ENCODE measurements around the gene CSRP1.
"Not testable (repeated sequence)": the region's sequence is repeated elsewhere in the genome, so short reads cannot be mapped to it uniquely, and the experiment has no call there.

Gene CSRP1

DNA sequence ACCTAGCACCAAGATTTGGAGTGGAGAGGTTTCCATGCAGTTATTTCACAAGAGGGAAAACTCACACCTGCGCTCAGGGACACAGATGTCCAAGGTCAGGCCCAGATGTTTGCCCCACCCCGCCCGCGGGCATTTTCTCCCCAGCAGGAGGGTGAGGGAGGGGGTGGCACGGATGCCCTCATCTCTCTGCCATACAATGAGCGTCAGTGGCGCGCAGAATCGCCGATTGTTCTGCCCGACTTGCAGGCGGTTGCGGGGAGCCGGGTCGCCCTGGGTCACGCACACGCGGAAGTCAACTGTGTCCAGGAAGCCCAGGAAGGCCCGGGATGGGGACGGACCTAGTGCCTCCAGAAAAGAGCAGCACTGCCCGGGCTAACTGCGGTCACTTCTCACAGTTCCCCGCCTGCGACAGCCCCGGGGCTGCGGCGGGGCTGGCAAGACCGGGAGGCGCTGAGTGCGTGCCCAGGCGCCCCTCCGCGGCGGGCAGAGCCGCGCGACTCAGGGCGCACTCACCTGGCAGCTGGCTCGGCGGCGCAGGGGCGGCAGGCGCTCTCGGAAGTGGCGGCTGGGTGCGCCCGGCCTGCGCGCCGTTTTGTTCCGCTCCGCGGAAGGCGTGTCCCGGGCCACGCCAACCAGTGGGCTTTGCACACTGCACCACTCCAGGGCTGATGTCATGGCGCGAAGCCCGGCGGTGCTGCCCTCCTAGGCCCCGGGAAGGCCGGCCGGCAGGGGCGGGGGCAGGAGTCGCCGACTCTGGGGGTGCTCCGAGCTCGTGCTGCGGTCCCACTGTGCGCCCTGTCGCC is at the start of gene CSRP1:
CSRP1 (minus strand) TSS at position 567 of the 803 bp plus-strand sequence. CDS start 10,820 bp downstream, outside the sequence.
- DNase-seq (ENCODE audit: low spot score): peak; percentile 96

DNA sequence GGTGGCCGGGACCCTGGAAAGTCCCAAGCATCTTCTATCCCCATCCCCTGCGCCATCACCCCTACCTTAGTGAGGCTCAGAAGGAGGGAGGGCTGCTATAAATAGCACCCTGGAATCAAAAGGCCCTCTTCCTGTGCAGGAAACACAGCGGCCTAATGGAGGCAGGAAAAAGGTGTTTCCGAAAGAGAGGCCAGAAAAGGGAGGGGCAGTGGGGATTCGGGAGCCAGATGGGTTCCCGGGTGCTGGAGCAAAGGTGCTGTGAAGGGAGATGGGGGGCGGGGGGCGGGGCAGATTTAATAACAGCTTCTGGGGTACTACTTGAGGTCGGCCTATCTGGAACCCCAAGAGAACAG is 48.6 kb upstream of the CSRP1 start:
- DNase-seq (ENCODE audit: low spot score): no peak

DNA sequence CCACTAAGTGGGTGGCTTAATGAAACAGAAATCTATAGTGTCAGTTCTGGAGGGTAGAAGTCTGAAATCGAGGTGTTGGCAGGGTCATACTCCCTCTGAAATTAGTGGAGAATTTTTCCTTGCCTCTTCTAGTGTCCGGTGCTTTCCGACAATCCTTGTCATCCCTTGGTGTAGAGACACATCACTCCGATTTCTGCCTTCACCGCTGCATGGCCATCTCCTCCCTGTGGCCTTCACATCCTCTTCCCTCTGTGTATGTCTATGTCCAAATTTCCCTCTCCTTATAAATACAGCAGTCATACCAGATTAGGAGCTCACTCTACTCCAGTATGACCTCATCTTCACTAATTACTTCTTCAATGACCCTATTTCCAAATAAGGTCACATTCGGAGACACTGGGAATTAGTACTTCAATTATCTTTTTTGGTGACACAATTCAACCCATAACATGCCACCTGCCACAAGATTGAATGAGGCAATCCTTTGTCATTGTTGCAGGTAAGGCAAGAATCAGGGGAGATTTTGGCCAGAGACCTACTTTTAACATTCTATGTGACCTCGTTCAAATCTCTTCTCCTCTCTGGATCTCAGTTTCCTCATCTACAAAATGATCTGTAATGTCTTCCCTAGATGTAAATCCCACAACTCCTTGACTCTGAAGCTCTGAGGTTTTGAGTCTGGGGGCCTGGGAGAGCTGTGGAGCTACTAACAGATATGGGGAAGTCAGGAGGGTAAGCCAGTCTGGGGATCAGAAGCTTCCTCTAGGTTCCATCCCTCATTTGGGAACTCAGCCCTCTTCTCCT is 48.1 kb upstream of the CSRP1 start:
- no peak for DNase-seq (ENCODE audit: low spot score)

DNA sequence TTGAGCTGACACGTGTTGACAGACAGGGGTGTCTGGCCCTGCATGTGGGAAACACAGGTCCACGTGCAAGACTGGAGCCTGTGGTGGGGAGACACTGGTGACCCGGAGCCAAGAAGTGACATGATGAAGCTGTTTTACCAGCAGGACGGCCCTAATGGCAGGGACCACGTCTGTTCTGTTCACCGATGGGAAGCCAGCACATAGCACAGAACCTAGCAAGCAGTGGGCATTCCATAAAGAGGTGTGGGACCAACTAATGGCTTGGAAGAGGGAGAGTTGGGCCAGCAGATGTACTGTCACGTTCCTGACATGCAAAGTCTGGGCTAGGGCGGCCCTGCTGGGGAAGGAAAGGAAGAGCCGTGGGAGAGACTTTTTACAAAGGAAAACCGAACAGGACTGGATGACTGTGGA is 47.3 kb upstream of the CSRP1 start:
- peak; percentile 51 for DNase-seq (ENCODE audit: low spot score)

DNA sequence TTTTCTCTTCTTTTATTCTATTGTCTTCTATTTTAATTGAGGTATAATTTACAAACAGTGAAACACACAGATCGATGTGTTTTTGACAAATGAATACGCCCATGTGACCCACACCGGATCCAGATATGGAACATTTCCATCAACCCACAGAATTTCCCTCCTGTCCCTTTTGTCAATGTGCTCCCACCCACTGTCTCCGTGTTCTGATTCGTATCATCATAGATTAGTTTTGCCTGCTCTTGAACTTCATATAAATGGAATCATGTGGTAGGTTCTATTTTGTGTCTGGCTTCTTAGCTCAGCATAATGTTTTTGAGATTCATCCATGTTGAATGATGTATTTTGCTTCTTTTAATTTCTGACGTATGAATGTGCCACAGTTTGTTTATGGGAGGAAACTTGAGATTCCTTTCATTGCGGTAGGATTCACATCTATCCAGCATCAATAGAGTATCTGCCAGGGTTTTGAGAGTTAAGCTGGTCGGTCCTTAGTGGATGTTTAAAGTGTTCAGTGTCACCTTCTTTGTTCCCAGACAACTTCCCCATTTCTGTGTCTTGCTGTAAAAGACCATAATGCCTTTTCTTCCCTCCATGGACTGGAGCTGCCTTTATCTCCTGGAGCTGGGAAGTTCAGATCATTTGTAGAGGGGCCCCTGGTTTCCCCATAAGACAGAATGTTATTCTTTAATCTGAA is 46.7 kb upstream of the CSRP1 start:
- DNase-seq (ENCODE audit: low spot score): no peak

DNA sequence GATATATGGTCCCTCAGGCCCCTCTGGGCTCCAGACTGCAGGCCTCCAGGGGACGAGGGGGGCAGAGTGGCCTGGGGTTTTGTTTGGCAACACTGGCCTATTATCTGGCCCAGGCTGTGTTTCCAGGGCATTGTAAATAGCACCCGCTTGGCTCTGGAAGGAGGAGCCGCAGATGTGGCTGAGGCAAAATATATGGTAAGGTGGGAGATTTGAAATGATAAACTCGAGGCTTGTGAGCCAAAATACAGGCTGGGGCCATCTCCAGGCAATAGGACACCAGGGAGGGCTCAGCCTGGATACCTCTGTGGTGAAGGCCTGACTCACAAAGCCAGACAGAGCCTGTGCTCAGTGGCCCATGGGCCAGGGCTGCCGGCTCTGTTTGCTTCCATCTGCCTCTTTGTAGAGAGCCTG is 46.0 kb upstream of the CSRP1 start:
- DNase-seq (ENCODE audit: low spot score): peak; percentile 73

DNA sequence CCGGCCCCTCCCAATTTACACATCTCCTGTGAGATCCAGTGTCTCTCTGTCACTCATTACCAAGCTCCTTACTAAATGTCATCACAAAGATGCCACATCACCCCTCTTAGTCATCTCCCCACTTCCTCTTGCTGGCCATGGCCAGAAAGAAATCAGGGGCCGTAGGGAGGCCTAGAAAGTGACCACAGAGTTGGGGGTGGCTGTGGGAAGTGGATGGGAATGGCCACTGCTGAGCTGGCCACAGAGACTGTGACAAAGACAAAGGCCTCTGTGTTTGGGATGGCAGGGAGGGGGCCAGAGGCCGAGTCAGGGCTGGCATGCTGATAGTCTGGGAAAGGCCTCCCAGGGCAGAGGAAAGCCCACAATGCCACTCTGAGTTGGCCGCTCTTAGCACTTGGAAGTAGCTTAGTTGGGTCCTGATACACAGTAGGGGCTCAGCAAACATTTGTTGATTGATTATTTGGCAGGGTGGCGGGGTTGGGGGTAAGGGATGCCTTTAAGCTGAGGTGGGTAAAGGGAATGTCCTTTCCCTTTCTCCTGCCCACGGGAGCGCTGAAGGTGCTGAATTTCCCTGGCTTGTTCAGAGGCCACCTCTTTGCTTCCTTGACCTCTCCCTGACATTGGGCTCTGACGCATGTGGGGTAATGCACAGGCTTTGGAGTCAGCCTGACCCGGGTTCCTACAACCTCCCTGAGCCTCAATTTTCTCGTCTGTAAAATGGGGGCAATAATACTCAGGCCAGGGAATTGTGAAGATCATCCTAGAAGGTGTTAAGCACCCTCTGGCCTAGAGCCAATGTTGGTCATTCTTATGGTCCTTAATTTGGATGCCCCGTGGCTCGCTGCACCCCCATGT is 45.2 kb upstream of the CSRP1 start:
- DNase-seq (ENCODE audit: low spot score): peak; percentile 70

DNA sequence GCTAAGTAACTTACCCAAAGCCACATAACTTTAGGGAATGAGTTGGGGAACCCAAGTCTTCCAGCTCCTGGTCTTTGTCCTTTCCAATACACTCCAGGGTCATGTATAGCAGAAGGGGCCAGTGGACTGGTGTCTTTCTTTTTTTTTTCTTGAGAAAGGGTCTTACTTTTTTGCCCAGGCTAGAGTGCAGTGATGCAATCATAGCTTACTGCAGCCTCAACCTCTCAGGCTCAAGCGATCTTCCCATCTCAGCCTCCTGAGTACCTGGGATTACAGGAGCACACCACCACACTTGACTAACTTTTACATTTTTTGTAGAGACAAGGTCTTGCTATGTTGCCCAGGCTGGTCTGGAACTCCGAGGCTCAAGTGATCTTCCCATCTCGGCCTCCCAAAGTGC is 44.2 kb upstream of the CSRP1 start:
- no peak for DNase-seq (ENCODE audit: low spot score)

DNA sequence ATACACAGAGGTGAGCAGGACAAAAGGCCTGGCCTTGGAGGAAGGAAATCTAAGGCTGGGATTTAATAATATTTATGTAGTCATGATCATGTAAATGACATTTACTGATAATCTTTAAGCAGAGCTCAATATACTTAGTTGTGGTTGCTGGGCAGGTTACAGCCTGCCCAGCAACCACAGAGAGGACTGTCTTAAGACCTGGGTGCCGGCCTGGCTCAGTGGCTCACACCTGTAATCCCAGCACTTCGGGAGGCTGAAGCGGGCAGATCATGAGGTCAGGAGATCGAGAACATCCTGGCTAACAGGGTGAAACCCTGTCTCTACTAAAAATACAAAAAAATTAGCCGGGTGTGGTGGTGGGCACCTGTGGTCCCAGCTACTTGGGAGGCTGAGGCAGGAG is 42.6 kb upstream of the CSRP1 start:
- not testable (repeated sequence) for DNase-seq (ENCODE audit: low spot score)

DNA sequence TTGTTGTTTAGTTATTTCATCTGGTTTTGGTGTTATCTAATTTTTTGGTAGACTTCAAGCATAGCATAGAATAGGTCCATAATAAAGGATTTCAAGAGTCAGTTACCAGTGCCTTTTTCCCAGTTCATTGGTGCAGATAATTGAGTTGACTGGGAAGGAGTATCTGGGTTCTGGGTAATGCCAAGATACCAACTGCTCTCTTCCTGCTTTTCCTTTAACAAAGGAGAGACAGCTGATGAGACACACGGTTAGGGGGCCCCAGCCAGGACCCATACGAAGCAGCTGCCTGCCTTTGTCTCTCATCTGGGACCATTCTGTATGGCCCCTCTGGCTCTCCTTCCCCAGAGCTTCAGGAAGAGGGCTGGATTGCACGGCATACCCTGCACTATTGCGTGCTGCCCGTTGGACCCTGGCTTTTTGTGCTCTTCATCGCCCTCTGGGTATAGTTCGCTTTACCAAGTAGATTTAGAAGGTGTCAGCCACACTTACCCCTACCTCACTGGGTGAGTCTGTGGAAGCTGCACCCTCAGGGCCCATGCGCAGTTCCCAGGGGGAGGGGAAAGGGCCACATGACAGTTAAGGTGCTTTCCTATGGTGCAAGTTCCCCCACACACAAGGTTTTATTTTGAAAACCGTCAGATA is 39.0 kb upstream of the CSRP1 start:
- no peak for DNase-seq (ENCODE audit: low spot score)

DNA sequence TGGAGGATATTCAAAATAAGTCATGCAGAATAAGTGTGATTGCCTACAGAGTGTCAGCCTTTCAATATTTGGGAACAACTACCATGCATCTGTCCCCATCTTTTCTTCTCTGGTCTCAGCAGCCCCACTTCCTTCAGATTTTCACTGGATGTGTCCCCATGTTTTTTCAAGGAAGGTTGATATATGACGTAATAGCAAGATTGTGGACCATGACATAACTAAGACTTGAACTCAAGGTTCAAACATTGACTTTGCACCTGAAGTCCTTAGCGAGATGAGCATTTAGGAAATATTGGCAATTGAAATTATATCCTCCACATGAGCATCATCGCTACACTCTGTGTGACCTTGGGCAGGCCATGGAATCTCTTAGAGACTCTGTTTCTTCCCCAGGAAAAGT is 37.8 kb upstream of the CSRP1 start:
- DNase-seq (ENCODE audit: low spot score): no peak

DNA sequence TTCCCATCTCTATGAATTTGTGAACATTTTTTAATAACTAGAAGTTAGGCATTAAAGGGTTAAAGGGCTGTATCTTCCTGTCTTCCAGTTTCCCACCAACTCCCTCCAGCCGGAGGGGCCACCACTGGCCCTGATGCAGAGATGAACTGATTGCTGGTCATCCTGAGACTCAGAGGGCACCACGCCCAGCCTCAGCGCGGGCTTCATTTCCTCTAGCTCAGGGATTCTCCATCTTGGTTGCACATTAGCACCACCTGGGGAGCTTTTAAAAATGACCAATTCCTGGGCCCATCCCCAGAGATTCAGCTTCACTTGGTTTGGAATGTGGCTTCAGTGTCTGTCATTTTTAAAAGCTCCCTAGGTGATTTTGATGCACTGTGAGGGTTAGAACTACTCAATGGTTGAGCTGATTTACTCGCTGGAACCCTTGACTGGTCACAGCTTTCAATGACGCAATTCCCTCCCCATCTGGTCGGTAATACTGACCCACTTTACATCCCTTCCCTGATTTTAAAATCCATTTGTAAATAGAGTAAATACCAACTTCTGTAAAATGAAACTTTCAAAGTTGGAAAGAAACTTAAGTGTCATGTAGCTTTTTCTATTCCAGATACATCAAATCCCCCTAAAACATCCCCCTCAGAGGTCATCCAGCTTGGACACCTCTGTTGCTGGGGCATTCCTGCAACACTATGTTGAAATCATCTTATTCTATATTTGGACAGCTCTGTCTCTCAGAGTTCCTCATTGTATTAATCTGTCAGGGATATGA is 37.1 kb upstream of the CSRP1 start:
- DNase-seq (ENCODE audit: low spot score): no peak

DNA sequence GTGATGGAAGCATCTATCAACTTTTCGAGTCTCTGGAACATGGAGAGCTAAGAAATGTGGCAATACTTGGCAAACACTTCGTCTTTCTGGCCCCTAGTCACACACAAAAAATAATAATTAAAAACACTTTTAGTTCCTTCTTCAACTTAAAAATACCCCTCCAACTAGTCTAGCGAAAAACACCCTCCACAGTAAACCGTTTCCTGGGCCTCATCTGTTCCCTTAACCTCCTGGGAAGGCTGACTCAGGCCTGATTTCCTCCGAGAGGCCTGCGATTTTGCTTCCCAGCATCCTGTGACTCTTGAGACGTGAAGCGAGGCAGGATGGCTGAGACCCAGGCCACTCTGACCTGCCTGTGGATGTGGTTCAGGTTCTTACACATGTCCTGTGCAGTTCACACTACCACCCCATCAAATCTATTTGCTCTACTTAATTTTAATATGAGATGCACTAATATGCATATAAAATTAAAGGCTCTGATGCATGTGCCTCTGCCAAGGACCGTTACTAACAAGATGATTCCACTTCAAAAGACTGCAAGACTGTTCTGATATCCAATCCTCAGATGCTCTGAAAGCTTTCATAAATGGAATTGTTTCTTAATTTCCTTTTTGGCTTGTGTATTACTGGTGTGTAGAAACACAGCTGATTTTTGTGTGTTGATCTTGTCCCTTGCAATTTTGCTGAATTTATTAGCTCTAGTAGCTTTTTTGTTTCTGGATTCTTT is 35.5 kb upstream of the CSRP1 start:
- peak; percentile 56 for DNase-seq (ENCODE audit: low spot score)

DNA sequence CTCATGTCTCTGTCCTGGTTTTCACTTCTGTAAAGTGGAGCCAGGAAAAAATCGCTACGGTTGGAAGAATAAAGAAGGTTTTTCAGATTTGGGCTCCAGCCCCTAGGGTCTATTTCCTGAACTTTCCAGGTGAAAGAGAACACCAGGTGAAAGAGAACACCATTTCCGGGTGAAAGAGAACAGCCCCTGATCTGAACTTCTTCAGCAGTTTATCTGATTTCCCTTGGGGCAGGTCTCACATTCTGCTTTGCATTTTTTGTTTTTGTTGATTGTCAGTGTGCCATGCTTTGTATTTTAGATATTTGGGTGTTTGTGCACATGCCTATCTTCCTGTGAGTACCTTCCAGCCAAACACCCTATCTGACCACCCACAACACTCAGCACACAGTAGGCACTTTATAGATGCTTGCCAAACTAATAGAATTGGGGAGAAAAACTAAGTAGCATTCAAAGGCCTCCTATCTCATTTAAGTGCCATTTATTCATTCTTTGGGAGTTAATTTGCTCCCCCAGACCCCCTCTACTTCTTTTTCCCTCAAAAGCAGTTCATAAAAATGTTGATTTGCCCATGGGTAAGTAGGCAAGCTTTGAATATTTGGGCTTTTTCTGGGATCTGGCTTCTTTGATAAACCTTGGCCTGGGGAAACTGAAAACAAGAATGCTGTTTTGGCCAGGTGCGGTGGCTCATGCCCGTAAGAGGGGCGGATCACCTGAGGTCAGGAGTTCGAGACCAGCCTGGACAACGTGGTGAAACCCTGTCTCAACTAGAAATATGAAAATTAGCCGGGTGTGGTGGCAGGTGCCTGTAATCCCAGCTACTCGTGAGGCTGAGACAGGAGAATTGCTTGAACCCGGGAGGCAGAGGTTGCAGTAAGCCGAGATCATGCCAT is 34.2 kb upstream of the CSRP1 start:
- DNase-seq (ENCODE audit: low spot score): no peak

DNA sequence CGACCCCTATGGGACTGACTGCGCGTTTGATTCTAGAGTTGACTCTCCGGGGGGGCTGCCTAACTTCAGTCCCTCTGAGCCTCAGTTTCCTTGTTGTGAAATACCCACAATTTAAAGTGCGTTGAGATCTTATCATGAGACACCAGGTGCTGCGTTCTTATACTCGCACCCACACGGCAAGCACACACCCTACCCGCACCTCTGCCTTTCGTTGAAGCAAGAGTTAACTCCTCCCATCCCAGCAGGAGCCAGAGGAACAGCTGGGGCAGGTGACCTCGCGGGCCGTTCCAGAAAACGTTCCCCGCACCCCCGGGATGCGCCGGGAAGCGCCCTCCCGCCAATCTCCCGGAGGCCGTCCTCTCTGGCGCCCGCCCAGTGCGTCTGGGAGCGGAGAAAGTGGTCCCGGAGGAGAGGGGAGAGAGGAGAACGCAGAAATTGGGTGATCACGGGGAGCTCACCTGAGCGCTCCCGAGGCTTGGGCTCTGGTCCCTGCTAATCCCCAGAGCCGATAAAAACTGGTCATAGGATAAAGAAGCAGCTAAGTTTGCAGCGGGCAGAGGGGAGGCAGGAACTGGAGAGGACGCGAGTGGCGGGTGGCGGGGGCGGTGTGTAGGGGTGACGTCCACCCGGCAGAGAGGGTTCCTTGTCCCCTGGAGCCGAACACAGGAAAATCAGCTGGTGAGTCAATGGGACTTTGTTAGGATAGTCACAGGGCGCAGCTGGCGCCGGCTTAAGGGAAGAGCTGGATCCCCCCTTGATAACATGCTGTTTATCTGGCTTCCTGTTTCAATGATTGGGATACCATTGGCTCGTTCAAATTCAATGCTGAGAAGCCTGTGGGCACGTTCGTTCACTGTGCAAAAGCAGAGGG is 32.9 kb upstream of the CSRP1 start:
- peak; percentile 52 for DNase-seq (ENCODE audit: low spot score)

DNA sequence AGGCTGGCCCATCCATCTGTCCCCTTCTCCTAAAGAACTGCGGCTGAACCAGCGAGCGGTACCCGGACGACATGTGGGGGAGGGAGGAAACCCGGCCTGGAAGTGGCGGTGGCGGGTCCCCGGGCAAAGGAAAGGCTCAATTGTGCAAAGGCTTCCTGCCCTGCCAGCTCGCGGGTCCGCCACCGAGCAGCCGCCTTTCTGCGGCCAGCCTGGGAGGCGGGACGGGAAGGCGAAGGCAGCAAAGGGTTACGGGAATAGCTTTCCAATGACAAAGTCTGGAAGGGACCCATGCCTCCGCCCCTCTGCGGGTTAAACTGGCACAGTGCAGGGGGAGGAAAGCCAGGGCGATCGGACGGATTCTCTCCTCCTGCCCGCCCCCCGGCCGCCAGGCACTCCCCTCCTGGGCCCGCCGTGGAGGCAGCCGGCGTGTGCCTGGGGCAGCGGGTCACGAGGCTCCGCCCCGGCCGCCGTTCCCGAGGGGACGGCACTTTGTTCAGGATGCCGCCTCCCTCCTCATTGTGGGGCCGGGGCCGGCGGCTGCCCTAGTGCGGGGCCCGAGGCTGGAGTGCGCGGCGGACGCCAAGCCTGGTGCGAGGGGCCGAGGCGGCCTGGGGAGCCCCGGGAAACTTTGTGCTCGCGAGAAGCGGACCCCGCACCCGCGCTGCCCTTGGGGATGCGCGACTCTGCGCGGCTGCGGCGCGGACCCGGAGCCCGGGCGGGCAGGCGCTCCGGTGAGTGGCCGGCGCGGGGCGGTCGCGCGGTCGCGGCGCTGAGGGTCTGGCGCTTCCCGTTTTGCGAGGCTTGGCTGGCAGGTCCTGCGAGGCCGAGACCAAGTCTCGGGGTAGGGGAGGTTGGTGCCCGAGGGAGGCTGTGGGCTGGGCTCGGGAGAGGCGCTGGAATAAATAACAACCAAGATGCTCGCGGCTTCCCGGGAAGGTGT is 32.0 kb upstream of the CSRP1 start, which contains the start of gene NAV1:
NAV1 (plus strand) TSS at position 516 of the 940 bp plus-strand sequence. CDS start 83,758 bp downstream, outside the sequence.
- peak; percentile 92 for DNase-seq (ENCODE audit: low spot score)

Data from GM03348 (cell line).